Measurements from ENCODE around the gene C2CD3. TPM values are rescaled to one million over a fixed set of nuclear protein-coding genes. Genes with fewer than 3 reads are reported as not detected.
"Not testable (repeated sequence)": the region's sequence is repeated elsewhere in the genome, so short reads cannot be mapped to it uniquely, and the experiment has no call there.

C2CD3 gene
- total RNA-seq, 1 experiment from 2014 or later, result 31.3 TPM

DNA sequence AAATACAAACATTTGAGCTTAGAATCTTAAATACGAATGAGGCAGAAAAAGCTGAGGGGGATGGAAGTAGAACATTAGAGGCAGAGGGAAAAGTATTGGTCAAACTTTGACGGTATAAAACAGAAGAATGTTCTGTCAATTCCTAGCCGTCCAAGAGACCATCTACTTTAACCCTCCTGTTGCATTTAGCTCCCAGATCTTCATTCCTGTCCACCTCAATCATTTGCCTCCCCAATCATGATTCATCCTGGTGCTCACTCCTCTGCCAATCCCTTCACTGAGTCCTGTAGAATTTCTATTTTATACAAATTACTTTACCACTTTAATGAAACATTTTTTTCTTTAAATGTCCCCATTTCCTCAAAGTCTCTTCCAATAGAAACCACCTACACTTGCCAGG lies 28.2 kb downstream of the C2CD3 start:
- no peaks in the 10 kb centered on the region for H3K27me3 ChIP-seq
- peaks cover 19% of the 10 kb centered on the region for H3K36me3 ChIP-seq
- no peak overlapping the region for H3K27ac ChIP-seq
- H3K4me3 ChIP-seq, result no peak overlapping the region
- peaks cover 34% of the 10 kb centered on the region for H3K4me1 ChIP-seq
- H3K9me3 ChIP-seq (replicated peaks), result no peaks in the 10 kb centered on the region
- DNase-seq, result no peak

DNA sequence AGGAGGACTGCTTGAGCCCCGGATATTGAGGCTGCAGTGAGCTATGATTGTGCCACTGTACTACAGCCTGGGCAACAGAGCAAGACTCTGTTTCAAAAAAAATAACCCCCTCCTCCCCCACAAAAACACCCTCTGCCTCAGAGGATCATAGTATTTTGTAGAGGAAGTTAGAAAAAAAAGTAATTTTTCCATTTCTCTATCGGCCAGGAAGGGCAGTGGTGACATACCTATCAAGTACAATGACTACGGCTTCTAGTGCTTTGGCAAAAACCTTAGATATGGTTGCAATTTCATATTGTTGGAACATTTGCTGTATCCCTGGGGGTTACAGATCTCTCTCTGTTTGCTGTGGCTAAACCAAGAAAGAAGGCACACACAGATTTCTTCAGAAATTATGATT lies 28.9 kb downstream of the C2CD3 start:
- no peak for DNase-seq

DNA sequence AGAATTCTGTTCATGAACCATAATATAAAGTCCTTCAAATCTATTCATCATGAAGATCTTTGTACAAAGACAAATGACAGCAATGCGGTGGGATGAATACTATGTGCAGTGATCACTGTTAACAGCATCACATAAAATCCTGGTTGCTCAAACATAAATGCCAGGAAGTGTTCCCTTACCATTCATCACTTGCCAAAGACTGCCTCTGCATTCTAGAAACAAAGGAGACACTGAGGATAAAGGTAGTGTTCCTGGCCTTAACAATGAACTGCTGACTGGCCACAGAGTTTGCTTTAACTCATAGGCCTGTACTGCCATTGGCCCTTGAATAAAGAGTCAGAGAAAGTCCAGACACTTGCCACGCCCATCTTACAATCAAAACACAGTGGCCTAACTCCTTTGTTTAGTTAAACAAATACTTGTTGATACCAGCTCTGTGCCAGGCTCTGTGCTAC lies 29.5 kb downstream of the C2CD3 start:
- H3K4me1 ChIP-seq, result peaks cover 40% of the 10 kb centered on the region
- H3K9me3 ChIP-seq (replicated peaks), result no peaks in the 10 kb centered on the region
- H3K27ac ChIP-seq, result peak overlapping the region; percentile 7; the same call in 1 of the 2 replicates
- no peak for DNase-seq
- peaks cover 27% of the 10 kb centered on the region for H3K36me3 ChIP-seq
- H3K27me3 ChIP-seq, result no peaks in the 10 kb centered on the region
- no peak overlapping the region for H3K4me3 ChIP-seq

More for the DNA sequence above, 28.9 kb downstream of the C2CD3 start:
- Histone ChIP-seq H3K4me3 (no peak overlapping the region), H3K4me1 (peaks cover 36% of the 10 kb centered on the region), H3K9me3 (replicated peaks) (no peaks in the 10 kb centered on the region), H3K36me3 (peaks cover 25% of the 10 kb centered on the region), H3K27me3 (no peaks in the 10 kb centered on the region), H3K27ac (no peak overlapping the region)

DNA sequence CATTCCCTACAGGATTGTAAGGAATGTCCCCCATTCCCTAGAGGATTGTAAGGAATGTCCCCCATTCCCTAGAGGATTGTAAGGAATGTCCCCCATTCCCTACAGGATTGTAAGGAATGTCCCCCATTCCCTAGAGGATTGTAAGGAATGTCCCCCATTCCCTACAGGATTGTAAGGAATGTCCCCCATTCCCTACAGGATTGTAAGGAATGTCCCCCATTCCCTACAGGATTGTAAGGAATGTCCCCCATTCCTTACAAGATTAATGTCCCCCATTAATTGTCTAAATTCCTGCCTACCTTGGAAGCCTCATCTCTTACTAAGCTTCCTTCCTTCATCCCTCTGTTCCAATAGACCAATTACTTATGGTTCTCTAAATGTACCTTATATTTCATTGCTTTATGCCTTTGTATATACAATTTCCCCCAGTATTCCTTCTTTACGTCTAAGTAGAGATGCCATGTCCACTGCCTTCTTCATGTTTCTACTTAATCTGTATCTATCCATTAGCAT lies 30.8 kb downstream of the C2CD3 start:
- Histone ChIP-seq H3K27ac (peak overlapping the region; percentile 91), H3K4me1 (peaks cover 49% of the 10 kb centered on the region), H3K36me3 (peaks cover 22% of the 10 kb centered on the region)
- not testable (repeated sequence) for H3K4me3 ChIP-seq; DNase-seq; H3K27me3 ChIP-seq; H3K9me3 ChIP-seq (replicated peaks)

DNA sequence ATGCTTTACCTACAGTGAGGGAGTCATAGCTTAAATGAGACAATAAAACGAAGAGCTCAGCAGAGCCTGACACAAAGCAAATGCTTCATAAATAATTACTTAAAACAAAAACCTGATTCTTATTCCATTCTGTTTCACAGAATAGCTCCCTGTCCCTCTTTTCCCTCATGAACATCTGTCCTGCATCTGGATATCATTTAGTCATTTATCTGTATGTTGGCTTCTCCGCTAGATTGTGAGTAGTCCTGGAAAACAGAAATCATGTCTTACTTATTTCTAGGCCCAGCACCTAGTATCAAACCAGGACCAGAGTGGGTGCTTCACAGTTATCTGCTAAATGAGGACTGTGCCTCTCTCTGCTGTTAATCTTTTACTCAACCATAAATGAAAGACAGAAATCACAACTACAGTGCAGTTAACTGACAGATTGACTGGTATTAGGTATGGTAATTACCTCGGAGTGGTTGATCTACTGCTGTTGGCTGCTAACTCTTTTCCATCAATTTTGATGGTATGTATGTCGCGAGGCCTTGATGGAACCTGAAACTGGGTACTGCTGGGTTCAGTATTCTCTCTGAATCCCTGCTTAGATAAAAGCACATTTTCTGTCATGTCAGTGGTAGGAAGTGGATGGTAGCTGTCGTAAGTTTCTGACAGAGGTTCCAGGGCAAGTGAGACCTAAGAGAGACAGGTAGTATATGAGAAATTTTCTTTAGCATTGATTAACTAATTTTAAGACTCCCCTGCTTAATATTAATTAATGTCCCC lies 31.5 kb downstream of the C2CD3 start:
- Histone ChIP-seq H3K4me3 (no peak overlapping the region), H3K9me3 (replicated peaks) (no peaks in the 10 kb centered on the region)
- DNase-seq, result no peak

GRCh38 chr11:74138572-74138971 lies 32.2 kb downstream of the C2CD3 start:
- DNase-seq, result peak; percentile 69 to 87
- no peaks in the 10 kb centered on the region for H3K27me3 ChIP-seq
- H3K36me3 ChIP-seq, result peaks cover 30% of the 10 kb centered on the region
- peak overlapping the region; percentile 91 for H3K27ac ChIP-seq
- no peak overlapping the region for H3K4me3 ChIP-seq
- H3K4me1 ChIP-seq, result peaks cover 49% of the 10 kb centered on the region
- H3K9me3 ChIP-seq (replicated peaks), result no peaks in the 10 kb centered on the region

More for the DNA sequence above, 31.5 kb downstream of the C2CD3 start:
- Histone ChIP-seq H3K27ac (peak overlapping the region; percentile 91), H3K4me1 (peaks cover 49% of the 10 kb centered on the region), H3K27me3 (no peaks in the 10 kb centered on the region), H3K36me3 (peaks cover 23% of the 10 kb centered on the region)

GRCh38 chr11:74138021-74138420 lies 32.8 kb downstream of the C2CD3 start:
- DNase-seq, result peak in 1 of 2 experiments; percentile 49
- Histone ChIP-seq H3K4me3 (no peak overlapping the region), H3K9me3 (replicated peaks) (no peaks in the 10 kb centered on the region), H3K27ac (peak overlapping the region; percentile 91), H3K36me3 (peaks cover 36% of the 10 kb centered on the region), H3K27me3 (no peaks in the 10 kb centered on the region), H3K4me1 (peaks cover 49% of the 10 kb centered on the region)

DNA sequence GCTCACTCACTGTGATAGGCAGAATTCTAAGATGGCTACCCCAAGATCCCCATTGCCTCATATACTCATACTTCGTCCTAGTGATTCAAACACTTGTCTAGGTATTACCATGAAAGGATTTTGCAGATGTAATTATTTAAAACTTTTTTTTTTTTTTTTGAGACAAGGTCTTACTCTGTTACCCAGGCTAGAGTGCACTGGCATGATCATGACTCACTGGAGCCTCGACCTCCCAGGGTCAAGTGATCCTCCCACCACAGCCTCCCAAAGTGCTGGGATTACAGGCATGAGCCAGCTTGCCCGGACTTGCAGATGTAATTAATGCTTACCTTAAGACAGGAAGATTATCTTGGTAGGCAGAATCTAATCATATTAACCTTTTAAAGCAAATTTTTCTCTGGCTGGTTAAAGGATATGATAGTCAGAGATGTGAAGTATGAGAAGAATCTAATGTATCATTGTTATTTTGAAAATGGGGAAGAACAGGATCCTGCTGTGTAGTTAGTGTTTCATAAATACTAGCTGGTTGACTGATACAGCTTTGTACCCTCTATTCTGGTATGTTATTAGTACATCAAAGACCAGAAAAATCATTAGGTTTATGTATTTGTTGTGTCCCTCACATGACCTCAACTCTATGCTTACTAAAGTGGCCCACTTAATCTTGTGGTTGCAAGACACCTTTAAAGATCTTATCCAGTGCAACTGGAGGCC lies 35.5 kb downstream of the C2CD3 start:
- H3K9me3 ChIP-seq (replicated peaks), result no peaks in the 10 kb centered on the region; the same call in 1 of the 2 replicates
- H3K27me3 ChIP-seq, result no peaks in the 10 kb centered on the region
- peaks cover 37% of the 10 kb centered on the region for H3K4me1 ChIP-seq
- H3K27ac ChIP-seq, result no peak overlapping the region
- H3K4me3 ChIP-seq, result no peak overlapping the region
- peaks cover 58% of the 10 kb centered on the region for H3K36me3 ChIP-seq
- peak; percentile 32 to 38 for DNase-seq

DNA sequence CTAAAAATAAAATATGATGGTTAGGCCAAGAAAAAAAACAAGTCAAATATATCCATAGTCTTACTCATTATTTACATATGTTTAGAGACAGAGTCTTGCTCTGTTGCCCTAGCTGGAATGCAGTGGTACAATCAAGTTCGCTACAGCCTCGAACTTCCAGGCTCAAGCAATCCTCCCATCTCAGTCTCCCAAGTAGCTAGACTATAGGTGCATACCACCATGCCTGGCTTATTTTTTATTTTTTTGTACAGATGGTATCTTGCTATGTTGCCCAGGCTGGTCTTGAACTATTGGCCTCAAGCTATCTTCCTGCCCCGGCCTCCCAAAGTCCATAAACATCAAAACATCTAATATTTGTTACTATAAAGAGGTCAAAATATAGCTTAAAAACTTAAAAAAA lies 36.1 kb downstream of the C2CD3 start:
- H3K9me3 ChIP-seq (replicated peaks), result no peaks in the 10 kb centered on the region; the same call in 1 of the 2 replicates
- H3K4me1 ChIP-seq, result peaks cover 34% of the 10 kb centered on the region
- H3K27ac ChIP-seq, result no peak overlapping the region
- H3K27me3 ChIP-seq, result no peaks in the 10 kb centered on the region
- H3K36me3 ChIP-seq, result peaks cover 60% of the 10 kb centered on the region
- no peak for DNase-seq
- no peak overlapping the region for H3K4me3 ChIP-seq

- Histone ChIP-seq H3K36me3 (peaks cover 60% of the 10 kb centered on the region), H3K27me3 (no peaks in the 10 kb centered on the region), H3K9me3 (replicated peaks) (no peaks in the 10 kb centered on the region; the same call in 1 of the 2 replicates), H3K4me1 (peaks cover 23% of the 10 kb centered on the region), H3K4me3 (no peak overlapping the region), H3K27ac (no peak overlapping the region)
- DNase-seq, result no peak
These were observed 37.4 kb downstream of the C2CD3 start for GRCh38 chr11:74133436-74133835.

DNA sequence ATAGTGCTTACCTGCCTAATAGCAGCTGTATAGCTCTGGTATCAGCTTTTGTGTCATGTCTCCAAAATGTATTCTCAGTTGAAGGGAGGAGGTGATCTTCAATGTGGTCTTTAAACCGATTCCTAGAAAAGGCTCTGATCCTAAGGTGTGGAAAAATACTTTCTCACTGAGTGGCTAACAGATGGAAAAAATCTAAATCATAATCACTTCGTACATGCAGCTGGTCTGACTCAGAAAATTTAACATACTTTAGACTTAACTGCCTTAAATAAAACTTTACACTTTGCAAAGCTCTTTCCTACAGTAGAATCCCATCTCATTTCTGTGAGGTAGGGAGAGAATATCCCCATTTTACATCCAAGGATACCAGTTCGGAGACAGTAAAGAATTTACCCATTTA lies 38.0 kb downstream of the C2CD3 start:
- Histone ChIP-seq H3K4me1 (peaks cover 17% of the 10 kb centered on the region), H3K9me3 (replicated peaks) (no peaks in the 10 kb centered on the region; the same call in 1 of the 2 replicates), H3K27me3 (no peaks in the 10 kb centered on the region), H3K27ac (no peak overlapping the region), H3K36me3 (peaks cover 66% of the 10 kb centered on the region), H3K4me3 (no peak overlapping the region)
- DNase-seq, result no peak

GRCh38 chr11:74129121-74129520 lies 41.7 kb downstream of the C2CD3 start:
- H3K9me3 ChIP-seq (replicated peaks); H3K4me3 ChIP-seq; DNase-seq; H3K27ac ChIP-seq; H3K4me1 ChIP-seq; H3K27me3 ChIP-seq: not testable (repeated sequence)
- peaks cover 41% of the 10 kb centered on the region for H3K36me3 ChIP-seq

DNA sequence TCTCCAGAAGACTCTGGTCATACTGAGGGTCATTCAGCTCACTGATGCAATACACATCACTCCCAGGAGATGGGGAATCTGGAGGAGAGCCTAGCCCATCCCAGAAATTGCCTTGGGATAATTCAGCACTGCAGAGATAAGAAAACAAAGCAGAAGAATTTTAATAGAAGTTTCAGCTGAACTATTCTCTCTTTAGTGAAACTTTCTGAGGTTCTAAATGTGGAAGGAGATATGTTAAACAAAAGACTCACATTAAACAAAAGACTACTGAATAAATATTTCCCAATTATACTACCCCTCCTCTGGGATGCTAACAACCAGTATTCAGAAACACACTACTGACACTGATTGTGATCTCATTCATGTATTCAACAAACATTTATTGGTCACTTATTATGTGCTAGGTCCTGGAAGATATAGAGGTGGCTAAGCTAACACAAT lies 47.8 kb downstream of the C2CD3 start:
- Histone ChIP-seq H3K27me3 (no peaks in the 10 kb centered on the region), H3K4me1 (no peaks in the 10 kb centered on the region), H3K4me3 (no peak overlapping the region), H3K9me3 (replicated peaks) (no peaks in the 10 kb centered on the region), H3K36me3 (peaks cover 24% of the 10 kb centered on the region), H3K27ac (no peak overlapping the region)
- no peak for DNase-seq

GRCh38 chr11:74121804-74122203 lies 49.0 kb downstream of the C2CD3 start:
- H3K36me3 ChIP-seq, result peaks cover 26% of the 10 kb centered on the region
- no peak overlapping the region for H3K27ac ChIP-seq
- H3K9me3 ChIP-seq (replicated peaks), result no peaks in the 10 kb centered on the region
- no peak overlapping the region for H3K4me3 ChIP-seq
- no peaks in the 10 kb centered on the region for H3K27me3 ChIP-seq
- DNase-seq, result no peak
- no peaks in the 10 kb centered on the region for H3K4me1 ChIP-seq
